ENCODE results near the gene TRPV4.

Gene TRPV4

DNA sequence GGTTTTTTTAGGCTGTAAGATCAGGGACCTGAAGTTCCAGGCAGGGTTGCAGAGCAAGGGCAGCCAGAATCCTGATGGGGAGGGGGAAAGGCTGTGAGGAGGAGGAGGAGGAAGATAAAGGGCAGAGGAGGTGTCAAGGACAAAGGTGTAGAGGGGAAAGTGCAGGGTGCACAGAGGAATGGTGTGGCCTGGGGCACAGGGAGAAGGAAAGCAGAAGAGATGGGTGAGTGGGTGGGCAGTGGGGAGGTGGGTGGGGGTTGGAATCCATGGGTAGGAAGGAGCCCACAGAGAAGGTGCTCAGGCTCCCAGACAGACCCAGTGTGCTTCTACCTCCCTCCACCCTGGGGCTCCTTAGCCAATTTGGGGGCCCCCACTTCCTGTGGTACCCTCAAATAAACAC, 11.2 kb downstream of the TRPV4 start:
- TF ChIP-seq, protein P1, sequence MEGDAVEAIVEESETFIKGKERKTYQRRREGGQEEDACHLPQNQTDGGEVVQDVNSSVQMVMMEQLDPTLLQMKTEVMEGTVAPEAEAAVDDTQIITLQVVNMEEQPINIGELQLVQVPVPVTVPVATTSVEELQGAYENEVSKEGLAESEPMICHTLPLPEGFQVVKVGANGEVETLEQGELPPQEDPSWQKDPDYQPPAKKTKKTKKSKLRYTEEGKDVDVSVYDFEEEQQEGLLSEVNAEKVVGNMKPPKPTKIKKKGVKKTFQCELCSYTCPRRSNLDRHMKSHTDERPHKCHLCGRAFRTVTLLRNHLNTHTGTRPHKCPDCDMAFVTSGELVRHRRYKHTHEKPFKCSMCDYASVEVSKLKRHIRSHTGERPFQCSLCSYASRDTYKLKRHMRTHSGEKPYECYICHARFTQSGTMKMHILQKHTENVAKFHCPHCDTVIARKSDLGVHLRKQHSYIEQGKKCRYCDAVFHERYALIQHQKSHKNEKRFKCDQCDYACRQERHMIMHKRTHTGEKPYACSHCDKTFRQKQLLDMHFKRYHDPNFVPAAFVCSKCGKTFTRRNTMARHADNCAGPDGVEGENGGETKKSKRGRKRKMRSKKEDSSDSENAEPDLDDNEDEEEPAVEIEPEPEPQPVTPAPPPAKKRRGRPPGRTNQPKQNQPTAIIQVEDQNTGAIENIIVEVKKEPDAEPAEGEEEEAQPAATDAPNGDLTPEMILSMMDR (IDR thresholded peaks at IDR 0.05; ENCODE audit: insufficient read depth, low read depth, low read length, missing control alignments) = no peak
- no peak for DNase-seq (ENCODE audit: low read depth)
- no peak overlapping the region for H3K4me3 ChIP-seq (ENCODE audit: low read depth, low read length)

DNA sequence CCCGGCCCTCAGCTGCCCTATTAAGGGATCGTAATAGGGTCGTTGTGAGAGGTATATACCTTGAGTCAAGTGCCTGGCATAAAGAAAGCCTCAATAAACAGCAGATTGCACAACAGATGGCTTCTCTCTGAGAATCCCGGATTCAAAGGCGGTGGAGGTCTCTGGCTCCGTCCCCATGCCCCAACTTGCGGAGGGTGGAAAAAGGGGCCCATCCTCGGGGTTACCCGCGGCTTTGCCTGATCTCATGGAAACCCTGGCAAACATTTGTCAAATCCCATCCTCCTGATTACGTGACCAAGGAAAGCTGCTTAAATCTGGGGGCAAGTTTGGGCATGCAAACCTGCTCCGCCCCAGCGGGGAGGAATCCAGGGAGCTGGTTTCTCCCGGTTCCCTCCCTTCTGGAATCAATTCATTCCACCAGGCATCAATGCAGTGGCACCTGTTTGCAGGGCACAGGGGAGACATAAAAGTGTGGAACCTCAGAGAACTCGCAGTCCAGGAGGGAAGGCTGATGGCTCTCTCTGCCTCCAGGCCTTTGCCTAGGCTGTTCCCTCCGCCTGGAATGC, 12.3 kb downstream of the TRPV4 start:
- DNase-seq (ENCODE audit: low read depth) = no peak
- no peak overlapping the region for H3K4me3 ChIP-seq (ENCODE audit: low read depth, low read length)
- TF ChIP-seq, protein P1 (IDR thresholded peaks at IDR 0.05; ENCODE audit: insufficient read depth, low read depth, low read length, missing control alignments) = no peak

DNA sequence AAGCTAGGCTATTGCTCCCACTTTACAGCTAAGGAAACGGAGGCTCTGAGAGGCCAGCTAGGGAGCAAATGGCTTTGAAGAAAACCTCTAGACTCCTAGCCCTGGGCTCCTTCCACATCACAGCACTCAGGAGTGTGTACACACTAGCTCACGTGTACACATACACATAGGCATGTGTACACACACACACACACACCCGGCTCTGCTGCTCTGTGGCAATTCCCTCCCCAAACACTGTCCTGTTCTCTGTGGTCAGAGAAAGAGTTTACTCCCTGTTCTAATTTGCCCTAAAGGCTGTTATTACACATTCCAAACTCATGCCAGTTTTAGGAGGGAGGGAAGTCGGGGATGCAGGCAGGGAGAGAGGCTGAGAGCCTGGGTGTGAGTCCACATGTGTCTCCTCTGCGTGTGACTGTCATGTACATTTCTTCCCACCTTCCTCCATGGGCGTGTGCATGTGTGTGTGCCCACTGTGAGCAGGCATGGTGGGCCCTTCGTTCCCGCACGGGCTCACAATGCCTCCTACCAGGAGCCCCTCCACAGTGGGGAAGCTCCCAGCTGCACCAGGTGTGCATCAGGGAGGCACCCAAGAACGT, 14.2 kb downstream of the TRPV4 start:
- H3K4me3 ChIP-seq (ENCODE audit: low read depth, low read length) = no peak overlapping the region
- TF ChIP-seq, protein P1 (IDR thresholded peaks at IDR 0.05; ENCODE audit: insufficient read depth, low read depth, low read length, missing control alignments) = no peak
- DNase-seq (ENCODE audit: low read depth) = no peak

DNA sequence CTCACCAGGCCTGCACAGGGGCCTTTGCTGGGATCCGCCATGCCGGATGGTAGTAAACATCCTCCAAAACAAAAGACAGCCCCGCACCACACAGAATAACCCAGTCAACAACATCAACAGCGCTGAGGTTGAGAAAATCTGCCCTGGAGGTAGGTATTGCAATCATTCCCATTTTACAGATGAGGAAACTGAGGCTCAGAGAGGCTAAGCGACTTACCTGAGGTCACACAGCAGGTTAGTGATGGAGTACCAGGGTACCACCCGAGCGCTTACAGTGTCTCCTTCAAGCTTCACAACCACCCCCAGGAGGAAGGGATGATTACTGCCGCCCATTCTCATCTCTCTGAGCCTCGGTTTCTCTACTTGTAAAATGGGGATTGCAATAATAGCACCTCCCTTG, 14.9 kb downstream of the TRPV4 start:
- TF ChIP-seq, protein P1 (IDR thresholded peaks at IDR 0.05; ENCODE audit: insufficient read depth, low read depth, low read length, missing control alignments) = no peak
- no peak for DNase-seq (ENCODE audit: low read depth)
- no peak overlapping the region for H3K4me3 ChIP-seq (ENCODE audit: low read depth, low read length)

DNA sequence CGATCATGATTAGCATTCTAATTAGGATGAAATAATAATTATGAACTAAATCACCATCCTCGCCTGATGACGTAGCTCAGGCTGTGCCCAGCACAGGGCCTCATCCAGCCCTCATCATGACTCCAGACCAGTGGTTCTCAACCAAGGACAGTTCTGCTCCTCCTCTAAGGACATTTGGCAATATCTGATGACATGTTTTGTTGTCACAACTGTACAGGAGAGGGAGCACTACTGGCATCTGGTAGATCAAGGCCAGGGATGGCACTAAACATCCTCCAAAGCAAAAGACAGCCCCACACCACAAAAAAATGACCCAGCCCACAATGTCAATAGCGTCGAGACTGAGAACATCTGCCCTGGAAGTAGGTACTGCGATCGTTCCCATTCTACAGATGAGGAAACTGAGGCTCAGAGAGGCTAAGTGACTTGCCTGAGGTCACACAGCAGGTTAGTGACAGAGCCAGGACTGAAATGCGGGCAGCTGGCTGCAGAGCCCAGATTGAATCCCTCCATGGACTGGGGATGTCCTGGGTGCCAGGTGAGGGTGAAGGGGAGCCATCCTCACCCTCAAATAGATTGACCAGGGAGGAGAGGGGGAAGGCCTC, 15.5 kb downstream of the TRPV4 start:
- TF ChIP-seq, protein P1 (IDR thresholded peaks at IDR 0.05; ENCODE audit: insufficient read depth, low read depth, low read length, missing control alignments) = no peak
- no peak for DNase-seq (ENCODE audit: low read depth)
- no peak overlapping the region for H3K4me3 ChIP-seq (ENCODE audit: low read depth, low read length)

DNA sequence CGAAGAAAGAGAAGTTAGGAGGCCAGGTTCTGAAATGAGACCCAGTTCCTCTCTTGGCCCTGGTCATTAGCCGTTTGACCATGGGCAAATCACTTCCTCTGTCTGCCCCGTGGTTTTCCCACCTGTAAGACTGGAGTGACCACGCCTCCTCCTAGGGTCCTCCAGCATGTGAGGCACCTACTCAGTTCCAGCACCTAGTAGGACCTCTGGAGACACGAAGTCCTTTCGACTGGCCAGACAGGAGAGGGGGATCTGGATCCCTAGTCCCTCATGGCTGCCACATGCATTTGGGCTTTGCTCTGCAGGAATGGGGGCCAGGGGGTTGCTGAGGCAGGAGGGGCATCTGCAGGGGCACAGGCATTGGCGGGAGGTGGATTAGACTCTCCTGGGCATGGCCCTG, 16.3 kb downstream of the TRPV4 start:
- no peak for DNase-seq (ENCODE audit: low read depth)

More for the DNA sequence above, 16.3 kb downstream of the TRPV4 start:
- no peak overlapping the region for H3K4me3 ChIP-seq (ENCODE audit: low read depth, low read length)
- TF ChIP-seq, protein P1 (IDR thresholded peaks at IDR 0.05; ENCODE audit: insufficient read depth, low read depth, low read length, missing control alignments) = no peak
